ENCODE measurements around the gene ZBTB24. TPM values are rescaled to one million over a fixed set of nuclear protein-coding genes. Genes with fewer than 3 reads are reported as not detected.

ZBTB24 gene
- total RNA-seq, 4 donors from 2014 or later: 7.0 to 10.9 (median 9.0) TPM

- TF ChIP-seq, protein P1, sequence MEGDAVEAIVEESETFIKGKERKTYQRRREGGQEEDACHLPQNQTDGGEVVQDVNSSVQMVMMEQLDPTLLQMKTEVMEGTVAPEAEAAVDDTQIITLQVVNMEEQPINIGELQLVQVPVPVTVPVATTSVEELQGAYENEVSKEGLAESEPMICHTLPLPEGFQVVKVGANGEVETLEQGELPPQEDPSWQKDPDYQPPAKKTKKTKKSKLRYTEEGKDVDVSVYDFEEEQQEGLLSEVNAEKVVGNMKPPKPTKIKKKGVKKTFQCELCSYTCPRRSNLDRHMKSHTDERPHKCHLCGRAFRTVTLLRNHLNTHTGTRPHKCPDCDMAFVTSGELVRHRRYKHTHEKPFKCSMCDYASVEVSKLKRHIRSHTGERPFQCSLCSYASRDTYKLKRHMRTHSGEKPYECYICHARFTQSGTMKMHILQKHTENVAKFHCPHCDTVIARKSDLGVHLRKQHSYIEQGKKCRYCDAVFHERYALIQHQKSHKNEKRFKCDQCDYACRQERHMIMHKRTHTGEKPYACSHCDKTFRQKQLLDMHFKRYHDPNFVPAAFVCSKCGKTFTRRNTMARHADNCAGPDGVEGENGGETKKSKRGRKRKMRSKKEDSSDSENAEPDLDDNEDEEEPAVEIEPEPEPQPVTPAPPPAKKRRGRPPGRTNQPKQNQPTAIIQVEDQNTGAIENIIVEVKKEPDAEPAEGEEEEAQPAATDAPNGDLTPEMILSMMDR (IDR thresholded peaks at IDR 0.05; ENCODE audit: low read depth): no peak
Observed at GRCh38 chr6:109496036-109496772, 13.2 kb upstream of the ZBTB24 start.

DNA sequence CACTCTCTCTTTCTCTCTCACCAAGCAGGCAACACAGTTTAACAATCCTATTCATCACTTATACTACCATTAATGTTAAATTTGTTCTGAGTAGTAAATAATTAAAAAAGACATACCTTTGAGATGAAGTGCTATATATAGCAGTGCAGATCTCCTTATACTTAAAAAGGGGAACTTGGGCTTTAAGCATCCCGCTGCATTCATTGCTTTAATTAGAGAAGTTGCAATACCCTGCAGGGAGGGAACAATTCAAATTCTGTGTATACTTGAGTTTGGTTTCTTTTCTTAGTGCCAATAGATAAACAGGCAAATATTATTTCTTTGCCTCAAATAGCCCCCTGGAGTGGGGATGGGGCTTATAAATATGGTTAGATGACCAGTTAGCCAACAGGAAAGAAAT, 10.8 kb upstream of the ZBTB24 start:
- TF ChIP-seq, protein P1 (IDR thresholded peaks at IDR 0.05; ENCODE audit: low read depth): no peak

DNA sequence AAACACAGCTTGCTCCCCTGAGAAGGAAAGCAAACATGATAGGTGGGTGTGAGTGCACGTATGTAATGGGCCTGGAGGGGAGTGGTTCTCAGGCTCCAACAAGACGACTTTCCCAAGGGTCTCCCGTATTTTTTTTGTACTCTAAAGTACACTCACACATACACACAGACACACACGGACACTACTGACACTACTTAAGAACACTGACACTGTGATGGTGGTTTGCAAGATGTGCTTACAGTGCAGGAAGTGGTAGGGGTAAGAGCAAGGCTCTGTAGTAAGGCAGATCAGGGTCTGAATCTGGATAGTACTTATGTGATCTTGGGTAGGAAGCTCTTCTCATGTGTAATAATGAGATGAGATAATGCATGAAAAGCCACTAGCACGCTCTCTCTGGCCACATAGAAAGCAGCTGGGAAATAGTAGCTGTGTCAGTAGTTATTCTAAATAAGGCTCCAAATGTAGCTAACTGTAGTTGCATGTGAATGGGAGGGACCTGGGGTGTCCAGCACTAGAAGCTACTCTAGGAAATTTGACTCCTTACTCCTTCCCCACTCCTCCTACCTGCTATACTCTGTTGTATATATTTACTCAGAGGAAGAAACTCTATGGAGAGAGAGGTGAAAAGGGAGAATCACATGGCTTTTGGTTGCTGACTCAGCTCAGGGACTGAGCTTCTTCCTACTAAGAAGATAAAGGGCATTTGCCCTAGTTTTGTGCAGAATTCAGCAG, 8.4 kb upstream of the ZBTB24 start:
- TF ChIP-seq, protein P1 (IDR thresholded peaks at IDR 0.05; ENCODE audit: low read depth): no peak

DNA sequence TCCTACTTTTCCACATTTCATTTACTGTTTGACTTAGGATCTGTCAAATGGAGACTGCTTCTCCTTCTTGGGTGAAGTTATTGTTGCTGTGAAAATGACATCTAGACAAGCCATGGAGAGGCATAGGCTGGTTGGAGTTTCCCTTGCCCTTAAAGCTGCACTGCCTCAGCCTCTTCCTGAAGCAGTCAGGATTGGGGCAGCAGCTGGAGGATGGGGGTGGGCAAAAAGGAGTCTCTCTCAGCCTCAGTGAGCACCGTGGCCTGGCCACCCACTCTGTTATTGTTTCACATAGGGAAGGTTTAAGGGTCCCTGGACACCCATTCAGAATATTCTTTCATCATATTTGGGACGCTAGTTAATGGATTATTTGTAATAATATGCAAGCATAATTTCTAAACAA, 7.7 kb upstream of the ZBTB24 start:
- TF ChIP-seq, protein P1 (IDR thresholded peaks at IDR 0.05; ENCODE audit: low read depth): no peak

DNA sequence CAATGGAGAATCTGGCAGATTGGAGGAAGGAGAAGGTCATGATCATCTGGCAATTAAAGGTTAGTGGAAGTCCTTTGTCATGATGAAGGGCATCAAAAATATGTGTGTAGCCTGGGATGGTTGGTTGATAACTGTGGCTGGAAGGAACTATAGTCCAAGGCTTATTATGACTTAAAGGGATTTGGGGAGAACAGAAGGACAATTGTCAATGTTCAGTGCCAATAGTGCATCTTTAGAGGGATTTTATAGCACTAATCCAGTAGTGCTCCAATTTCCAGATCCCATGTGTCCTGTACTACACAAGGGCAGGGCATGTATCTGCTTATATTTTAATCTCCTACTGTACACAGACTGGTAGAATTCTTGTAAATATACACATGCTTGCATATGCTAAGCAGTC, 5.0 kb upstream of the ZBTB24 start:
- TF ChIP-seq, protein P1 (IDR thresholded peaks at IDR 0.05; ENCODE audit: low read depth): no peak

DNA sequence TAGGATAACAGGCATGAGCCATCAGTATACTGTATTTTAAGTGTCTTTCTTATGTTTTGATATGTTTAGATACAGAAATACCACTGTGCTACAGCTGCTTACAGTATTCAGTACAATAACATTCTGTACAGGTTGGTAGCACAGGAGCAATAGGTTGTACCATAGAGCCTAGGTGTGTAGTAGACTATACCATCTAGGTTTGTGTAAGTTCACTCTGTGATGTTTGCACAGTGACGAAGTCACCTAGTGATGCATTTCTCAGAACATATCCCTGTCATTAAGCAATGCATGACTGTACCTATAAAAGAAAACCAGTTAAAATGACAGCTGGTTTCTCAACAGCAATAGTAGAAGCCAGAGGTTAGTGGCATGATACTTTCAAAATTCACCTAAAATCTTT, 3.0 kb upstream of the ZBTB24 start:
- TF ChIP-seq, protein P1 (IDR thresholded peaks at IDR 0.05; ENCODE audit: low read depth): no peak

DNA sequence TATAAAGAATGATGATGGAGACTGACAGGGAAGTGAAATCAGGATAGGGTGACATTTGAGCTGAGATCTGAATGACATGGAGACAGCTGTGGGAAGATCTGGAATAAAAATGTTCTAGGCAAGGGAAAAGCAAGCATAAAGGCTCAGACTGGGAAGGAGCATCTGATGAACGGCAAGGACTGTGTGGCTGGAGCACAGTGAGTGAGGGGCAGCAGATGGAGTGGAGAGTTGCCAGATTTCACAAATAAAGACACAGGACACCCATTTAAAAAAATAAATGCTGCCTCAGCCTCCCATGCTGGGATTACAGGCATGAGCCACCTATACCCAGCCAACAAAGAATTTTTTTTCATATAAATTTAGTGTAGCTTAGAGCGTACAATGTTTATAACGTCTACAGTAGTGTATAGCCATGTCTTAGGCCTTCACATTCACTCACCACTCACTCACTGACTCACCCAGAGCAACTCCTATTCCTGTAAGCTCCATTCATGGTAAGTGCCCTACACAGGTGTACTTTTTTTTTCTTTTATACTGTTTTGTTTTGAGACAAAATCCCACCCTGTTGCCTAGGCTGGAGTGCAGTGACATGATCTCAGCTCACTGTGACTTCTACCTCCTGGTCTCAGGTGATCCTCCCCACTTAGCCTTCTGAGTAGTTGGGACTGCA, 2.4 kb upstream of the ZBTB24 start:
- TF ChIP-seq, protein P1 (IDR thresholded peaks at IDR 0.05; ENCODE audit: low read depth): no peak
